K562 (cell line): Measurements from ENCODE around the gene IKZF4. TPM values are rescaled to one million over a fixed set of nuclear protein-coding genes. Genes with fewer than 3 reads are reported as not detected.

Source experiments
- CHD1 ChIP-seq: fragments of 200-600 bp; sonication (generic); IDR thresholded peaks from one replicate; pipeline ENCODE4 v1.6.1; 2012; ENCODE audit warnings: mild to moderate bottlenecking, moderate library complexity, low read length, inconsistent platforms
- LEF1 ChIP-seq: fragments of 450-650 bp; IDR thresholded peaks from 2 replicates; pipeline ENCODE4 v1.6.1; 2016; ENCODE audit warnings: mild to moderate bottlenecking
- MTF1 ChIP-seq: fragments of 250-450 bp; sonication (Bioruptor Pico); IDR thresholded peaks from 2 replicates; pipeline ENCODE4 v1.9.0; 2021; ENCODE audit warnings: moderate library complexity, mild to moderate bottlenecking, inconsistent platforms, borderline replicate concordance
- NEUROD1 ChIP-seq: fragments of 150-350 bp; IDR thresholded peaks from 2 replicates; pipeline ENCODE4 v1.6.1; 2014; ENCODE audit warnings: borderline replicate concordance, low read length, low read depth; ENCODE audit not compliant: partially characterized antibody
- PHB ChIP-seq: fragments of 250-450 bp; sonication (Bioruptor Pico); IDR thresholded peaks from 2 replicates; pipeline ENCODE4 v1.5.0; 2021
- XRCC5 ChIP-seq: fragments of 200-400 bp; formaldehyde crosslinking; IDR thresholded peaks from 2 replicates; pipeline ENCODE4 v1.6.1; 2017; ENCODE audit warnings: low read depth, mild to moderate bottlenecking, low read length
- polyA plus RNA-seq, 8 experiments: library from polyadenylated mRNA; depleted of rRNA in 4 of 8; stranded (reverse) in 5 of 8; unstranded in 3 of 8; fragments of >200 nt; fragmentation: Nextera tagmentation in 2 of 8; fragmentation: Illumina TruSeq in 1 of 8; extraction: Ambion mirVana in 2 of 8; extraction: Trizol in 1 of 8; gene quantifications; 2 replicates each; pipeline versions ENCODE4 v1.2.1 to v1.2.3, GENCODE V29; 2011 to 2014; ENCODE audit warnings: inconsistent platforms in 1 of 8, missing spikeins in 1 of 8
- total RNA-seq, 7 experiments: library from RNA; depleted of rRNA in 6 of 7; stranded (reverse); fragments of >200 nt in 6 of 7; fragmentation: Illumina TruSeq in 2 of 7; extraction: Trizol in 2 of 7; gene quantifications; 2 replicates each; pipeline versions ENCODE4 v1.2.1 to v1.2.3, GENCODE V29; 2011 to 2021; ENCODE audit warnings: low replicate concordance in 1 of 7
- TF ChIP-seq, protein P1 (sequence below): sonication (generic); IDR thresholded peaks from 2 replicates; pipeline ENCODE4 v1.6.1; 2016
- TF ChIP-seq, protein P2 (sequence below): fragments of 250-450 bp; sonication (Bioruptor Pico); IDR thresholded peaks from 2 replicates; pipeline ENCODE4 v1.4.0; 2020; ENCODE audit warnings: mild to moderate bottlenecking
- TF ChIP-seq, protein P3 (sequence below): sonication (generic); formaldehyde crosslinking; IDR thresholded peaks from 2 replicates; pipeline ENCODE4 v1.8.0; 2023; ENCODE audit warnings: mild to moderate bottlenecking, missing genetic modification reagents
- TF ChIP-seq, protein P4 (sequence below): fragments of 450-650 bp; IDR thresholded peaks from 2 replicates; pipeline ENCODE4 v1.7.1; 2018; ENCODE audit warnings: mild to moderate bottlenecking, low read depth; ENCODE audit not compliant: partially characterized antibody
- TF ChIP-seq, protein P5 (sequence below), 3 experiments: fragments of 200-800 bp in 1 of 3; sonication (Bioruptor generic) in 1 of 3; sonication (generic) in 1 of 3; formaldehyde crosslinking in 1 of 3; IDR thresholded peaks; 2 replicates each; pipeline versions ENCODE4 v1.6.1 to v1.8.0; 2016 to 2022; ENCODE audit warnings: mild to moderate bottlenecking in 2 of 3, missing compliant biosample characterization in 2 of 3, missing genetic modification characterization in 2 of 3, missing genetic modification reagents in 1 of 3
- TF ChIP-seq, protein P6 (sequence below), 2 experiments: IDR thresholded peaks; 2 replicates each; pipeline ENCODE4 v1.6.1; 2011; ENCODE audit warnings: borderline replicate concordance in 1 of 2, control low read depth in 1 of 2, low read depth in 1 of 2, low read length in 1 of 2, mild to moderate bottlenecking in 1 of 2, mixed read lengths in 1 of 2, moderate library complexity in 1 of 2; ENCODE audit not compliant: insufficient read depth in 1 of 2, insufficient read length in 1 of 2, poor library complexity in 1 of 2, severe bottlenecking in 1 of 2; ENCODE audit errors: extremely low read depth in 1 of 2
- TF ChIP-seq, protein P7 (sequence below): sonication (generic); formaldehyde crosslinking; IDR thresholded peaks from 2 replicates; pipeline ENCODE4 v1.8.0; 2022; ENCODE audit warnings: missing genetic modification reagents, mild to moderate bottlenecking, borderline replicate concordance

Gene IKZF4
- total and polyA plus RNA-seq, 9 of the 15 experiments (the other 6 are each of a cell fraction or from before 2014, with no cell fraction given), result 1.9 to 16.3 (median 3.6) TPM

DNA sequence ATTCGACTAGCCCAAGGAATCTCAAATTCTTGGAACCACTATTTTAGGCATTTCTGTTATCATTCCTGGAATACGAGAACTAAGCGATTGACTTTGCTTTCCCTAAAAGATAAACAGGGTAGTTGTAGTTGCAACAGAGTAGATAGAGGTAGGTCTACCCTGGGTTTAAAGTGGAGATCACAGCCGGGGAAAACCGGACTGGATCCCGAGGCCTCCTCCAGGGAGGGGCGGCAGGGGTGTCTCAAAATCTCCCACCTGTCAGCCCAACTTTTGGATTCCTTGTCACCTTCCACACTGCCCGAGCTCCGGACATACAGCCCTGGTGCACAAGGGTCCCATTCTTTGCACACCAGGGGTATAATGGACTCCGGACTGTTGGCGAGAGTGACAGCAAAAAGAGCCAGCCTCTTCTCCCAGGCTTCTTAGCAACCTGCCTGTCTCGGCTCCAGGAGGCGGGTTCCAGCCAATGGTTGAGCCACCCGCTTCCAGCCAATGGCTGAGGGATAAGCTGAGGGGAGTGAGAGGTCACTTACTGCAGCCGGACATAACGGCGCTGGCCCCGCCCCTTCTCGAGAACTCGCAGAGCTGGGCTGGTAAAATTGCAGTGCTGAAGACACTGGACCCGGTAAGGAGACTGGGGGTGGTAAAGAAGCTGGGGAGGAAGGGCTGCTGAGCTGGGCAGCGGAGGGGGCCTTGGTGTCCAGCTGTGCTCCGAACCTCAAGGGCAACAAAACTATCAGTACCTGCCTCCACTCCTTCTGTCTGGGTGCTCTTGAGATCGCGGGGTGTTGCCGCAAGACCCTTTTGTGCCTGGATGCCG is 23.9 kb upstream of the IKZF4 start, which contains the start of gene SUOX (continued):
- TF ChIP-seq, protein P1, sequence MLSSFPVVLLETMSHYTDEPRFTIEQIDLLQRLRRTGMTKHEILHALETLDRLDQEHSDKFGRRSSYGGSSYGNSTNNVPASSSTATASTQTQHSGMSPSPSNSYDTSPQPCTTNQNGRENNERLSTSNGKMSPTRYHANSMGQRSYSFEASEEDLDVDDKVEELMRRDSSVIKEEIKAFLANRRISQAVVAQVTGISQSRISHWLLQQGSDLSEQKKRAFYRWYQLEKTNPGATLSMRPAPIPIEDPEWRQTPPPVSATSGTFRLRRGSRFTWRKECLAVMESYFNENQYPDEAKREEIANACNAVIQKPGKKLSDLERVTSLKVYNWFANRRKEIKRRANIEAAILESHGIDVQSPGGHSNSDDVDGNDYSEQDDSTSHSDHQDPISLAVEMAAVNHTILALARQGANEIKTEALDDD, result no peak
- no peak for TF ChIP-seq MTF1 (CRISPR knock-in tag)
- TF ChIP-seq, protein P2, sequence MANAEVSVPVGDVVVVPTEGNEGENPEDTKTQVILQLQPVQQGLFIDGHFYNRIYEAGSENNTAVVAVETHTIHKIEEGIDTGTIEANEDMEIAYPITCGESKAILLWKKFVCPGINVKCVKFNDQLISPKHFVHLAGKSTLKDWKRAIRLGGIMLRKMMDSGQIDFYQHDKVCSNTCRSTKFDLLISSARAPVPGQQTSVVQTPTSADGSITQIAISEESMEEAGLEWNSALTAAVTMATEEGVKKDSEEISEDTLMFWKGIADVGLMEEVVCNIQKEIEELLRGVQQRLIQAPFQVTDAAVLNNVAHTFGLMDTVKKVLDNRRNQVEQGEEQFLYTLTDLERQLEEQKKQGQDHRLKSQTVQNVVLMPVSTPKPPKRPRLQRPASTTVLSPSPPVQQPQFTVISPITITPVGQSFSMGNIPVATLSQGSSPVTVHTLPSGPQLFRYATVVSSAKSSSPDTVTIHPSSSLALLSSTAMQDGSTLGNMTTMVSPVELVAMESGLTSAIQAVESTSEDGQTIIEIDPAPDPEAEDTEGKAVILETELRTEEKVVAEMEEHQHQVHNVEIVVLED (CRISPR knock-in tag), result no peak
- no peak for TF ChIP-seq NEUROD1
- peak; percentile 83 for TF ChIP-seq CHD1
- TF ChIP-seq, protein P3, sequence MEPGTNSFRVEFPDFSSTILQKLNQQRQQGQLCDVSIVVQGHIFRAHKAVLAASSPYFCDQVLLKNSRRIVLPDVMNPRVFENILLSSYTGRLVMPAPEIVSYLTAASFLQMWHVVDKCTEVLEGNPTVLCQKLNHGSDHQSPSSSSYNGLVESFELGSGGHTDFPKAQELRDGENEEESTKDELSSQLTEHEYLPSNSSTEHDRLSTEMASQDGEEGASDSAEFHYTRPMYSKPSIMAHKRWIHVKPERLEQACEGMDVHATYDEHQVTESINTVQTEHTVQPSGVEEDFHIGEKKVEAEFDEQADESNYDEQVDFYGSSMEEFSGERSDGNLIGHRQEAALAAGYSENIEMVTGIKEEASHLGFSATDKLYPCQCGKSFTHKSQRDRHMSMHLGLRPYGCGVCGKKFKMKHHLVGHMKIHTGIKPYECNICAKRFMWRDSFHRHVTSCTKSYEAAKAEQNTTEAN (CRISPR knock-in tag), result 0 out of 2 replicates have a peak, but pooled peaks have one; percentile 43
- TF ChIP-seq, protein P4, sequence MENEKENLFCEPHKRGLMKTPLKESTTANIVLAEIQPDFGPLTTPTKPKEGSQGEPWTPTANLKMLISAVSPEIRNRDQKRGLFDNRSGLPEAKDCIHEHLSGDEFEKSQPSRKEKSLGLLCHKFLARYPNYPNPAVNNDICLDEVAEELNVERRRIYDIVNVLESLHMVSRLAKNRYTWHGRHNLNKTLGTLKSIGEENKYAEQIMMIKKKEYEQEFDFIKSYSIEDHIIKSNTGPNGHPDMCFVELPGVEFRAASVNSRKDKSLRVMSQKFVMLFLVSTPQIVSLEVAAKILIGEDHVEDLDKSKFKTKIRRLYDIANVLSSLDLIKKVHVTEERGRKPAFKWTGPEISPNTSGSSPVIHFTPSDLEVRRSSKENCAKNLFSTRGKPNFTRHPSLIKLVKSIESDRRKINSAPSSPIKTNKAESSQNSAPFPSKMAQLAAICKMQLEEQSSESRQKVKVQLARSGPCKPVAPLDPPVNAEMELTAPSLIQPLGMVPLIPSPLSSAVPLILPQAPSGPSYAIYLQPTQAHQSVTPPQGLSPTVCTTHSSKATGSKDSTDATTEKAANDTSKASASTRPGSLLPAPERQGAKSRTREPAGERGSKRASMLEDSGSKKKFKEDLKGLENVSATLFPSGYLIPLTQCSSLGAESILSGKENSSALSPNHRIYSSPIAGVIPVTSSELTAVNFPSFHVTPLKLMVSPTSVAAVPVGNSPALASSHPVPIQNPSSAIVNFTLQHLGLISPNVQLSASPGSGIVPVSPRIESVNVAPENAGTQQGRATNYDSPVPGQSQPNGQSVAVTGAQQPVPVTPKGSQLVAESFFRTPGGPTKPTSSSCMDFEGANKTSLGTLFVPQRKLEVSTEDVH, result no peak
- TF ChIP-seq PHB, result 0 out of 2 replicates have a peak, but pooled peaks have one; percentile 43
- no peak; the same call in 1 of the 2 replicates for TF ChIP-seq LEF1
- TF ChIP-seq, protein P5, sequence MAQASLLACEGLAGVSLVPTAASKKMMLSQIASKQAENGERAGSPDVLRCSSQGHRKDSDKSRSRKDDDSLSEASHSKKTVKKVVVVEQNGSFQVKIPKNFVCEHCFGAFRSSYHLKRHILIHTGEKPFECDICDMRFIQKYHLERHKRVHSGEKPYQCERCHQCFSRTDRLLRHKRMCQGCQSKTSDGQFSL (CRISPR knock-in tag; IDR thresholded peaks at IDR 0.05), result no peak
- TF ChIP-seq, protein P5 (tag; IDR thresholded peaks at IDR 0.05), result no peak
- TF ChIP-seq, protein P6, sequence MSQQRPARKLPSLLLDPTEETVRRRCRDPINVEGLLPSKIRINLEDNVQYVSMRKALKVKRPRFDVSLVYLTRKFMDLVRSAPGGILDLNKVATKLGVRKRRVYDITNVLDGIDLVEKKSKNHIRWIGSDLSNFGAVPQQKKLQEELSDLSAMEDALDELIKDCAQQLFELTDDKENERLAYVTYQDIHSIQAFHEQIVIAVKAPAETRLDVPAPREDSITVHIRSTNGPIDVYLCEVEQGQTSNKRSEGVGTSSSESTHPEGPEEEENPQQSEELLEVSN (IDR thresholded peaks at IDR 0.05; ENCODE audit: borderline replicate concordance in 1 of 2, extremely low read depth in 1 of 2, insufficient read depth in 1 of 2, insufficient read length in 1 of 2, low read depth in 1 of 2, low read length in 1 of 2, poor library complexity in 1 of 2, severe bottlenecking in 1 of 2), result no peak
- TF ChIP-seq XRCC5, result no peak; the same call in 1 of the 2 replicates
- TF ChIP-seq, protein P7, sequence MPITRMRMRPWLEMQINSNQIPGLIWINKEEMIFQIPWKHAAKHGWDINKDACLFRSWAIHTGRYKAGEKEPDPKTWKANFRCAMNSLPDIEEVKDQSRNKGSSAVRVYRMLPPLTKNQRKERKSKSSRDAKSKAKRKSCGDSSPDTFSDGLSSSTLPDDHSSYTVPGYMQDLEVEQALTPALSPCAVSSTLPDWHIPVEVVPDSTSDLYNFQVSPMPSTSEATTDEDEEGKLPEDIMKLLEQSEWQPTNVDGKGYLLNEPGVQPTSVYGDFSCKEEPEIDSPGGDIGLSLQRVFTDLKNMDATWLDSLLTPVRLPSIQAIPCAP (CRISPR knock-in tag), result no peak
